OCI-LY1 (cell line): ENCODE results near the gene CDKN2A.
A peak's percentile ranks its signal among the peaks of the same experiment; 100 is the strongest.

Source experiments
- EZH2 ChIP-seq: fragments of 200-600 bp; sonication (generic), shearing (Covaris generic); IDR thresholded peaks from 2 replicates; pipeline ENCODE4 v1.8.0; 2017; ENCODE audit warnings: borderline replicate concordance, mixed run types, mild to moderate bottlenecking, antibody characterized with exemption, low read length, moderate library complexity, mixed read lengths
- TF ChIP-seq, protein P1 (sequence below): fragments of 200-600 bp; sonication (generic), shearing (Covaris generic); IDR thresholded peaks from 2 replicates; pipeline ENCODE4 v1.5.1; 2017; ENCODE audit warnings: mild to moderate bottlenecking, antibody characterized with exemption, low read length, moderate library complexity, mixed read lengths

- TF ChIP-seq, protein P1, sequence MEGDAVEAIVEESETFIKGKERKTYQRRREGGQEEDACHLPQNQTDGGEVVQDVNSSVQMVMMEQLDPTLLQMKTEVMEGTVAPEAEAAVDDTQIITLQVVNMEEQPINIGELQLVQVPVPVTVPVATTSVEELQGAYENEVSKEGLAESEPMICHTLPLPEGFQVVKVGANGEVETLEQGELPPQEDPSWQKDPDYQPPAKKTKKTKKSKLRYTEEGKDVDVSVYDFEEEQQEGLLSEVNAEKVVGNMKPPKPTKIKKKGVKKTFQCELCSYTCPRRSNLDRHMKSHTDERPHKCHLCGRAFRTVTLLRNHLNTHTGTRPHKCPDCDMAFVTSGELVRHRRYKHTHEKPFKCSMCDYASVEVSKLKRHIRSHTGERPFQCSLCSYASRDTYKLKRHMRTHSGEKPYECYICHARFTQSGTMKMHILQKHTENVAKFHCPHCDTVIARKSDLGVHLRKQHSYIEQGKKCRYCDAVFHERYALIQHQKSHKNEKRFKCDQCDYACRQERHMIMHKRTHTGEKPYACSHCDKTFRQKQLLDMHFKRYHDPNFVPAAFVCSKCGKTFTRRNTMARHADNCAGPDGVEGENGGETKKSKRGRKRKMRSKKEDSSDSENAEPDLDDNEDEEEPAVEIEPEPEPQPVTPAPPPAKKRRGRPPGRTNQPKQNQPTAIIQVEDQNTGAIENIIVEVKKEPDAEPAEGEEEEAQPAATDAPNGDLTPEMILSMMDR: peak; percentile 48
- TF ChIP-seq EZH2: no peak
Observed at GRCh38 chr9:21995666-21996398, 1.6 kb upstream of the CDKN2A start.
